IPS DF 4.7 (cell line): ENCODE measurements around the gene SCARB1.

Source experiments
- DNase-seq: peaks from one replicate; pipeline ENCODE4 v3.0.0-alpha.2; 2013; ENCODE audit warnings: low spot score; ENCODE audit errors: extremely low read depth

The SCARB1 gene

DNA sequence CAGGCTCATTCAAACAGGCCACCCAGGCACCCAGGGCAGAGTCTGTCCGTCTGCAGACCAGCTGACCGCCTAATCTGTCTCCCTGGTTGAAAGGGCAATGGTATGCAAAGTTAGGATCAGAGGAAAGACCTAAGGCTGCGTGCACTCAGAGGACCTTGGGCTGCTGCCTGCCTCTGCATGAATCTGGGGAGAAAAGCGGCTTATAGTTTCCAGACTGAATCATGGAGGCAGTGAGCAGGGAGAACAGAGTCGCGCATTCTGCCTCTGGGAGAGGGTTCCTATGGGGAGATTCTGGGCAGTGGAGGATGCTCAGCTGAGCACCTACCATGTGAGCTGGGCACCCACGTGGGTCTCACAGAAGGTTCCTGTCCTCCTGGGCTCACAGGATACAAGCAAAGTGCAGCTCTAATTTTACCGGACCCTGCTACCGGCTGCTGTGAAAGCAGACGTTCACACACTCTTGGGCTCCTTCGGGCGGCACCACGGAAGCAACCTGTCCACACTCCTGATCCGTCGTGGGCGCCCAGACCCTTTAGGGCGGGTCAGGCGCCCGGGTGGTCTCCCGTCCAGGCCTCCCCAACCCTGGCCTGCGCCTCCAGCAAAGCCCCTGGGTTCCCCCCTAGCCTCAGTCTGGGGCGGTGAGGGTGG lies 772 bp downstream of the SCARB1 start:
- no peak for DNase-seq

DNA sequence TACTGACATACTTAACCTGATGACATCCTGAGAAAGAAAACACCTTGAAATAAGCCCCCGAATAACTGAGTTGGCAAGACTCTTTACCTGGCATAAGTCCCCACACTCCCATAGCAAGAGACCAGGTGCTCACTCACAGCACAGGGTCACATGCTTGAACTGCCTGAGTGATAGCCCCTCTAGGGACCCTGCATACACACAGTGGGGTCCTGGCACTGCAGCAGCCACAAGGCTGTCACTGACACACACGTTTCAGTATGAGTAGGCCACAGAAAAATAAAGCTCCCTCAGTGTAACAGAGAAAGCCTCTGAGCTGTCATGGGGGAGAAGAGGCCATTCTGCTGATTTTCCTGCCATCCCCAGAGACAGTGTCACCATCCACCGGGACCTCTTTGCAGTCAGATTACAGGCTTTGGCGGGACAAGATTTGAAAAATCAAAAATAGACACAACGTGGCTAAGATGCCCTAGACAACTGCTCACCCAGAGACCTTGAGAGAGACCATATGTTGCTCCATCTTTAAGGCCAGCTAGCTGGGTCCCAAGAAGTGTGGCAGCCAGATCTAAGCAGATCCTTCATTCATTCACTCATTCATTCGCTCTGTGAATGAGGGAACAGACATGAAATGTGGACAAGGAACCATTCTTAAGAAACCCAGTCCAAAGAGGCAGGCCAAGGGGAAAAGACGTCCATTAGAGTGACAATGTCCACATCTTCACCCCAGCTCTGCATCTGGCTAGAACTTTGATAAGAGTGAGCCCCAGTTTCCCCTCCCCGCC lies 1.6 kb downstream of the SCARB1 start:
- no peak for DNase-seq

DNA sequence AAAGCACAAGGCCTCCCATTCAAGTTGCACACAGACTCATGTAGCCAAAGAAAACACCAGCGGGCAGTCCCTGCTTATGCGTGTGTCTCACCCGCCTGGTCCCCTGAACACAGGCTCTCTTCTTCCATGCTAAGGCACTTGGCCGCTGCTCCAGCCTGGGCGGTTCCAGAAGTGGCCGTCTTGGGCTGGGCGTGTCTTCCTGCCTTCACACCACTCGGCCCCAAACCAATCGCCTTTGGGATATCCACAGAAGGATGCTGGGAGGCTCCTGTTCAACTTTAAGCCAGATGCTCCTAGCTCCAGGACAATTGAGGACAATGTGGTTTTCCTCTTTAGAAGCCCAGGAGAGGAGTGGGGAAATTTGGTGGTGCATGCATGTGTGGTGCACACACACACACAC lies 2.2 kb downstream of the SCARB1 start:
- DNase-seq: no peak

DNA sequence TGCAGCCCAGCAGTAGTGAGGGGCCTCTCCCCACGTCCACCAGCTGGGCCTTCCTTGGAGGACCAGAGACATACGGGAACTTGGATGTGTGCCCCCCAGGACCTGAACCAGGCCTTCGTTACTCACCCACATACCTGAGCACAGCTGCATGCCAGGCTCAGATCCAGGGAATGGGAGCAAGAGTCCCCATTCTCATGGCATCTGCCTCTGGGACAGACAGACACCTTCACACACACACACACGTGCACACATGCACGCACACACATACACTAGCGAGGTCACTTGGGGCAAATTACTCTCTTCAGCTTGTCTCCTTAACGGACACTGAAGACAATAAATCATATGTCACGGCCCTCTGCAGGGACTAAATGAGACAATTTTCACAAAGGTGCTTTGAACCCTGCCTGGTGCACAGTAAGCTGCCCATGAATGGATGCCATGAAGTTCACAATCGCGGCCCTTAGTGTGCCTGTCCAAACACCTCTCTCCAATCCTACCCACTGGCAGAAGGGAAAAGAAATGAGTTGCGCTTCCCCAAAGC lies 5.7 kb downstream of the SCARB1 start:
- DNase-seq: no peak

DNA sequence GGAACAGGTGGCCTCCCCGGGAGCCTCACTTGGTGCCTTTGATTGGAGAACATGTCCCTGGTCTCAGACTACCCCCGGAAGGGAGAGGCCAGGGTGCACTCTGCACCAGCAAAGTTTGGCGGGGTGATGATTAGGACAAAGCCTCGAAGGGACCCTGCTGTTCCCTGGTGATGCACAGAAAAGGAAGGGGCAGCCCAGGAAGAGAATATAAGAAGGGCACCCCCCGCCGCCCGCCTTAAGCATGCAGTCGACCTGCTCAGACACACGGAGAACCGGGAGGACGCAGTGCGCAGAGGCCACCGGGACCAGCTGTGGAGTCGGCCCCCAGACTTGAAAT lies 6.9 kb downstream of the SCARB1 start:
- no peak for DNase-seq

DNA sequence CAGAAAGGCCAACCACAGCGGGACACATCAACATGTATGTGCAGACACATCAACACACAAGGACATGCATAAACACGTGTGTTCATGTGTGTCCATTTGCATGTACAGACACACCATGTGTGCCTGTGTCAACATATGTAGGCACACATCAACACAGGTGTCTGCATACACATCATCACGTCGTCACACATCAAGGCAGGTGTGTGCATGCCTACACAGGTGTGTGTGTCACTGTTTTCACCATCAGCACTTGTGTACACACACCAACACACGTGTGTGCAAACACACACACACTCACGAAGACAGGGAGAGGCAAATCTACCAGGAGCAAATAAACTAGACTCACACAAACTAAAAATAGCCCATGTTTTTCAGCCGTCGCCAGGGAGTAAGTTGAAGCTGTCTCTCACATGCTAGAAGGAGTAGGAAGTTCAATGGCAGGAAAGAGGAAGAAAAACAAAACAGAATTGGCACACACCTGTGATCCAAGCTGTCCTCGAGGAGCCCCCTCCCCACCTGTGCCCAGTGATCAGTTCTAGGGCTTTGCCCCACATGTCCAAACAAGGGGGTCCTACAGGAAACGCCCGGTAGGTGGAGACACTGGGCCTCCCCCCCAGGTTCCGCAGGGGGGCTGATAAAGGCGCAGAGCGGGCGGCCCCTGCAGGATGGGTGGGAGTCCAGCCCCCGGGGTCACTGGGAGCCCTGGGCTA lies 7.4 kb downstream of the SCARB1 start:
- DNase-seq: no peak

DNA sequence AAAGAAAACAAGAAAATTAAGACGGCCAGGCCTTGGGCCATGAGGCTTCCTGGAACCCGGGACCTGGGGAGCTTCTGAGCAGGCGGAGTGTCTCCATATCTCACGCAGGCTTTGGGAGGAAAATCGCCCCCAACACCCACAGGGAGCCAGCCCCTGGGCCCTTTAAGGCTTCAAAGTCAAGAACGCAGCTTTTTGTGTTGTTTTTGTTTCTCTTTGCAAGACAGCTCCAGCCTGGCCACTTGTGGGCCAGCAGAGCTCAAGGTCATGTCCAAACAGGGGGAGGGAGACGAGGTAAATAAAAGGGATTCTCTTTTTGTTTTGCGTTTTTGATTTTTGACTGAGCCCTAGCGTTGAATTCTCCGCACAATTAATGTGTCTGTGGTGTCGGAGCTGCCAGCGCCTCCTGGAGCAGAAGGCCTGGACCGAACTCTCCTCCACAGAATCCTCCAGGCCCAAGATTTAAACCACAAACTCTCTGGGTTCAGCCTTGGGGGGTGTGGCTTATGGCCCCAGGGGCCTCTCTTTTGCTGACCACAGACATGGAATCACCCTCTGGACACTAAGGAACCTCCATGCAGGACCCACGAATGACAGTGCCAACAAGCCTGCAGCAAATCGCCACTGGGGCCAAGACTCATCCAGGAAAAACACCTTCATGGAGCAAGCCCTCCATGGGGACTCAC lies 8.2 kb downstream of the SCARB1 start:
- DNase-seq: no peak

DNA sequence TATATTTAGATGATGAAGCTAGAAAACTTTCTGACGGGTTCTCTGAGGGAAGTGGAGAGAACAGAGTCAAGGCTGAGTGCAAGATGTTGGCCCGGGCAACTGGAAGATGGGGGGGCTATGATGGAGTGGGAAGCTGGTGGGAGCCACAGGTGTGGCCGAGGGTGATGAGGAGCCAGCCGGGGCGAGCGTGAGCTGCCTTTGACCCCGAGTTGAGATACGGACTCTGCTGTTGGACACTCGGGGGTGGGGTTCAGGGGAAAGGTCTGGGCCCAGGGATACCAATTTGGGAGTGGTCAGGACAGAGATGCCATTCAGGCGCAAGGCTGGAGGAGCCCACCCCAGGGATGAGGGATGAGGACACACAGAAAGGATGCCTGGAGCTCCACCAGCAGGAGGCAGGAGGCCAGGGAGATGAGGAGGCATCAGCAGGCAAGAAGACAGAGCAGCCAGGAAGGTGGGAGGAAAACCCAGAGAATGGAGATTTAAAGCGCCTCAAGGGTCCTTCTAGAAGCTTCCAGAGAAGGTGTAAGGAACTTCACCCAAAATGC lies 9.0 kb downstream of the SCARB1 start:
- DNase-seq: no peak

DNA sequence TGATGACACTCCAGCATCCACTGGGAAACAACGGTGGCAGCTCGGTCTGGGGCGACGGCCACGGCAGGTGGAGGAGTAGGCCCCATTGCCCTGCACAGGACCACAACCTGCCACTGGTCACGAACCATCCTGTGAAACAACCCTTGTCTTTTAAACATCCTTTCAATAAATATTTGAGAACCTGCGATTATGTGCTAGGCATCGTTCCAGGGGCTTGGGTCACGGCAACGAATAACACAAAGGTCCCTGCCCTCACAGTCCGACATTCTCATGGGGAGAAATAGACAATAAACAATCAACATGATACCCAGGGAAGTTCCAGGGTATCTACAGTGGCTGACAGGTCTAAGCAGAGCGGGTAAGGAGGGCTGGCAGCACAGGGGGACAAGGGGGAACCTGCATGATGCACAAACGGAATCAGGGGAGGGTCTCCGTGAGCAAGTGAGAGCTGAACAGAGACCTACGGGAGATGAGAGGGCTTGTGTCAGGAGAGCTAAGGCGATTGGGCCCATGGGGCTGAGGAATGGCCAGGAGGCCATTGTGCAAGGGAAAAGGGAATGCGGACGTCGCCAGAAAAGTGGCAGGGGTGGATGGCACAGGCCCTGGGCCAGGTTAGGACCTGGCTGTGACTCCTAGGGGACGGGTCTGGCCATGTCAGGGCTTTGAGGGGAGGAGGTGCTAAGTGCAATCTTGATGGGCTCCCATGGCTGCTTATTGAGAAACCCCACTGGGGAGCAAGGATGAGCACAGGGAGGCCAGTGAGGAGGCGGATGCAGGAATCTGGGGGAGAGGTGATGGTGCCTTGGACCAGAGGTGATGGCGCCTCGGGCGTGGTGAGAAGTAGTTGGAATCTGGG lies 9.7 kb downstream of the SCARB1 start:
- no peak for DNase-seq

DNA sequence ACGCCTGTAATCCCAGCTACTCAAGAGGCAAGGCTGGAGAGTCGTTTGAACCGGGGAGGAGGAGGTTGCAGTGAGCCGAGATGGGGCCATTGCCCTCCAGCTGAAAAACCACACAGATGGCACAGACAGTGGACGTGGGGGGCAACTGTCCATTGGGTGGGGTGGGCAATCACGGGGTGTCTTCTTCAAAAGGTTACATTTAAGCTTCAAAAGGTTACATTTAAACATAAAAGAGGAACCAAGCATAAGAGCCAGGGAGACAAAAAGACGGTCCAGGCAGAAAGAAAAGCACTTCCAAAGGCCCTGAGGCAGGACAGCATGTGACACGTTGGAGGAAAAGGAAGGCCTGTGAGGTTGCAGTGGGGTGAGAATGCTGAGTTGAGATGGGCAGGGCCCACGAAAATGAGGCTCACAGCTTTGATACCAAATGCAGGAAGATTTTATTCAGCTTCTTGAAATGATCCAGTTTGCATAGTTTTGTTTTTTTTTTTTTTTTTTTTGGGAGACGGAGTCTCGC lies 10.7 kb downstream of the SCARB1 start:
- DNase-seq: no peak

DNA sequence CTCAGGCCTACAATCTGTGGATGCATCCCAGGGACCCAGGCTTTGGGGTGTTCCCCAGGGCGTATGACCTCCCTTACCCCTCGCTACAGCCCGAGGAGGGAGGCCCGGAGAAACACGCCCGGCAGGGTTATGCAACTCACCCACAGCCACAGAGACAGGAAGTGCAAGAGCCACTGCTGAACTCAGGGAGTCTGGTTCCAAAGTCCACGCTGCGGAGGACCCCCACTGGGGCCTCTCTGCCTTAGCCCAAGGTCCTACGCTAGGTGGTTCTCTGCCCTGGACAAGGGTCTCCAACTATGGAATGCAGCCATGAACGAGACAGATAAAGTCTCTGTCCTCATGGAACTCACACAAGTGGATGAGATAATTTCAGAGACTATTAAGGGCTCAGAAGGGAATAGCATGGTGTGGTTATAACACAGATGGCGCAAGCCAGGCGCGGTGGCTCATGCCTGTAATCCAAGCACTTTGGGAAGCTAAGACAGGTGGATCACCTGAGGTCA lies 11.3 kb downstream of the SCARB1 start:
- DNase-seq: no peak

DNA sequence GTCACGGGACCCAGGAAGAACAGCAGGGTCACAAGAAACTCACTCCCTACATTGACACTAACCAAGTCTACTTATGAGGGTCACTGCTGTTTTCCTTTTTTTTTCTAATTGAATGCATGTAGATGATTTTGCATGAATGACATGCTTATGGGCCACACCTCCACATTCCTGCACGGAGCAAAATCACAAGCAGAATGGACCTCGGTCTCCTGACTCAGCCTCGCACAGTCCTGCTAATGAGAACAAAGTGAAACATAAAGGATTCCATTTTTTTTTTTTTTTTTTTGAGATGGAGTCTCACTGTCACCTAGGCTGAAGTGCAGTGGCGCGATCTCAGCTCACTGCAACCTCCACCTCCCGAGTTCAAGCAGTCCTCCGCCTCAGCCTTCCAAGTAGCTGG lies 12.3 kb downstream of the SCARB1 start:
- no peak for DNase-seq

DNA sequence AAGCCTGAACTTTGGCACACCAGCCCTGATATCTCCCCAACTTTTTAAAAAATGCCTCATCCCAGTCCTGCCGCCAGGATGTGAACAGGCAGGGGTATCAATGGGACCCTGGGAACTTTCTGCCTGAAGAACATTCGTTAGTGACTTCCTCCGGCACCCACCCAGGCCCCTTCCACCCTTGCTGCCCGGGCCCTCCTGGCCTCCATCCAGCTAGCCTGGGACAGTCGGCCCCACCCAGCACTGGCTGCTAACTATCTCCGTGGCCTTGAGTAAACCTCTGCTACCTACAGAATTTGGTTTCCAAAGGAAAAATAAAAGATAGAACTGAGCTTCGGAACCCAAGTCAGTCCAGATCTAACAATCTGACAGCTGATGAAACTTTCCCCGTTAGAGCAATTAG lies 14.3 kb downstream of the SCARB1 start:
- no peak for DNase-seq

DNA sequence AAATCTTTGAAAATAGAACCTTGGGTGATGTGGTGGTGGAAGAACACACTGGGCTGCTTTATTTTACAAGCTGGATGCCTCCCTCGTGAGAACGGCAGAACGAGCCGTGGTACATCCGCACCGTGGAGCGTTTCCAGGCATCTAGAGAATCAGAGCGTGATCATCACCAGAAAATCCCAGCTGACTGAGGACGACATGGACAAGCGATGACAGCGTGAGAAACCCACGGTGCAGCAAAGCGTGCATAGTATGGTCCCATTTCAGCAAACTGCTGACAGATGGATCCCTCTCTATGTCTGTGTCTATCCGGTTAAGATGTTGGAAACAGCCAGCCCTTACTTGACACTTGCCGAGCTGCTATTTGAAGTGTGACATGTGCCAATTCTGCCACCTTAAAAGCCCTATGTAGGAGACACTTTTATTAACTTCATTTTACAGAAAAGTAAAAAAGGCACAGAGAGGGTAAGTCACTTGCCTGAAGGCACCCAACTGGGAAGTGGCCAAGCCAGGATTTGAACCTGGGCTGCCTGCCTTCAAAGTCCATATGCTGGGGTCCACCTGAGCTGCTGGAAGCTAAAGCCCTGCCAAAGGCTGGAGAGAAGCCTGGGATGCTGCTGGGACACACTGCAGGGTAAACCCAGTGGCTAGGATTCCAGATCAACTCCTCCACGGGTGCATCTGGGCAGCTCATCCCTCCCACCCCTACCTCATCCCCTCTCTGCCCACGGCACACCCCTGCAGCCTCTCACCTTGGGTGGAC lies 14.9 kb downstream of the SCARB1 start:
- DNase-seq: no peak

DNA sequence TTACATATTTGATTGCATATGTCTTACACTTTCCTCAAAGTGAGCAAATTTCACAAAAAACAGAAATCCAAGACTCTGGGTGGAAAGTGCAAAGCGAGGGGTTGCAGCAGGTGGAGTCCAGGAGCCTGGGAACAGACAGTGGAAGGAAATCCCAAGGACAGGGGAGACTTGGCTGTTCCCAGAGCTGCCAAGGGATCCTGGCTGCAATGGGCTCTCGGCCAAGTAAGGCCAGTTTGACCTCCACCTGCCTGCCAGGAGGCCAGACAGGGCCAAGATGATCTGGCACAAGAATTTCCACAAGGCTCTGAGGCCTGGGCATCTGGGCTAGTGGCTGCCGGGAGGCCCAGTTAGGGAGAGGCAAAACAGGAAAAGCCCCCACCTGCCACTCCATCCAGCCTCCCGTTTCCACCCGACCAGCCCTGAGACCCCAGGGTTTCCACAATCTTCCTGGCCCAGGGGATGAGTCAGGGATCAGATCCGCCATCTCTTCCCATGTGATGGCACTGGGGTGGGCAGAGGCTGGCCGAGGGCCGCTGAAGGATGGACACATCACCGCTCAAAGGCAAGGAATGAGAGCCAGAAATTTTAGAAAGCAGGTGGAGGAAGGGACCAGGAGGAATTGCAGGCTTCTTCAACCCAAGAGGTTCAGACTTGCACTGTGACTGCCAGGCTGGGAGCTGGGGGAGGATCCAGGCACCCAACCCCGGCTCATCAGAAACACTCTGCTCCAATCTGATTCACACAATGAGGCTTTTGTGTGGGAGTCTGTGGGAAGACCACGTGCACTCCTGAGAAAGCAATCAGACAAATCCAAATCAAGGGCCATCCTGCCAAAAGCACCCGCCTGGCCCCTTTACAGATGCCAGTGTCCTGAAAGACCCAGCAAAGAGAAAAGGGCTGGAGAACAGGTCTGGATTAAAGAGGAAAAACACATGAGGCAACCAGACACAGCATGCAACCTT lies 16.3 kb downstream of the SCARB1 start:
- no peak for DNase-seq

DNA sequence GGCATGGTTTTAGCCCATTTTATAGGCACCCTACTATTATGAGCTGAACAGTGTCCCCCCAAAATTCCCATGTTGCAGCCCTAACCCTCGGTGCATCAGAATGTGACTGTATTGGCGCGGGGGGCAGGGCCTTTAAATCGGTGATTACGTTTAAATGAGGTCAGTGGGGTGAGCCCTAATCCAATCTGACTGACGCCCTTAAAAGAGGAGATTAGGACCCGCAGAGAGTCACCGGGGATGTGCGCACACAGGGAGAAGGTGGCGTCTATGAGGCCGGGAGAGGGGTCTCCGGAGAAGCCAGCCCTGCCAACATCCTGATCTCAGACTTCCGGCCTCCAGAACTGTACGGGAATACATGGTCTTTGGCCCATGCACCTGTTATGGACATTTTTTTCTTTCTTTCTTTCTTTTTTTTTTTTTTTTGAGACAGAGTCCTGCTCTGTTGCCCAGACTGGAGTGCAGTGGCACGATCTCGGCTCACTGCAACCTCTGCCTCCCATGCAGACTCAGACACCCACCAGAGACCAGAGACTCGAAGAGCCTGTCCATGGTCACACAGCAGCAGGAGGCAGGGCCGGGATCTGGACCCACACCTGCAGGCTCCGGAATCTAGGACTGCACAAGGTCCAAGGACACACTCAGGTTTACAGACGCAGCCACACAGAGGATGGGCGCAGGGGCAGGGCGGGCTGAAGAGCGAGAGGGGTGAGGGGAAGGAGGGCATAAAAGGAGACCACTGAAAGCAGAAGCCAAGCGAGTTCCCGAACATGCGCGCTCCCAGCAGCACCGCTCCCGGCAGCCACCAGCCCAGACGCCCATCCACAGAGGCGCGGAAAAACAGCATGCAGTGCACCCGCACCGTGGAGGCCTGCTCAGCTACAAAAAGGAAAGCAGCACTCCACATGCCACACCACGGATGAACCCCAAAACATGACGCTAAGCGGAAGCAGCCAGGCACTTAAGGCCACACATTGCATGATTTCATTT lies 19.0 kb downstream of the SCARB1 start:
- no peak for DNase-seq
